ENCODE measurements around the gene CCZ1.
"Not testable (repeated sequence)": the region's sequence is repeated elsewhere in the genome, so short reads cannot be mapped to it uniquely, and the experiment has no call there.

Gene CCZ1

DNA sequence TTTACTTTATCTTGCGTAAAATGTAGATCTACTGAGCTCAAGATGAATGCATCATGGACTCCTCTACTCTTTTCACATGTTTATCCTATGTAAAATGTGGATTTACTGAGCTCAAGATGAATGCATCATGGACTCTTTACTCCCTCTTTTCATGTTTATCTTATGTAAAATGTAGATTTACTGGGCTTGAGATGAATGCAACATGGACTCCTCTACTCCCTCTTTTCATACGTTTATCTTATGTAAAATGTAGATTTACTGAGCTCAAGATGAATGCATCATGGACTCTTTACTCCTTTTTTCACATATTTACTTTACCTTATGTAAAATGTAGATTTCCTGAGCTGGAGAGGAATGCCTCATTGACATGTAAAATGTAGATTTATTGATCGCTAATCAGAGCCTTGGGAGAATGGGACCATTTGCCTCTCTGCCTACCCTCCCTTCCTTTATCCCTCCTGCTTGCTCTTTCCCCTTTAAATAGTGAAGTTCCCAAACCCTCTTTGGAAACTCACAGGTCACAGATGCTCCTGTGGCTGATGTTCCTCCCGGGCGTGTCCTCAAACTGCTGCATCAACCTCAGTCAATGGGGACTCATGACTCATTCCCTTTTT lies 35.7 kb upstream of the CCZ1 start:
- H3K27ac ChIP-seq (ENCODE audit: low read depth, low read length); H3K4me1 ChIP-seq (ENCODE audit: control insufficient read depth, low read length); H3K9me2 ChIP-seq (replicated peaks; ENCODE audit: control insufficient read depth, low read length); H4K20me1 ChIP-seq (ENCODE audit: control insufficient read depth, insufficient read depth, low read depth, low read length); H3F3A ChIP-seq (ENCODE audit: control insufficient read depth, insufficient read depth); H3K4me3 ChIP-seq (ENCODE audit: low read length); H3K36me3 ChIP-seq (ENCODE audit: control insufficient read depth, low read length); H3K4me2 ChIP-seq (ENCODE audit: low read length); H3K79me2 ChIP-seq (ENCODE audit: control insufficient read depth, low read length); H3K27me3 ChIP-seq (ENCODE audit: control insufficient read depth, low read length); H3K9me3 ChIP-seq (ENCODE audit: control insufficient read depth, insufficient read depth, low read length): not testable (repeated sequence)

DNA sequence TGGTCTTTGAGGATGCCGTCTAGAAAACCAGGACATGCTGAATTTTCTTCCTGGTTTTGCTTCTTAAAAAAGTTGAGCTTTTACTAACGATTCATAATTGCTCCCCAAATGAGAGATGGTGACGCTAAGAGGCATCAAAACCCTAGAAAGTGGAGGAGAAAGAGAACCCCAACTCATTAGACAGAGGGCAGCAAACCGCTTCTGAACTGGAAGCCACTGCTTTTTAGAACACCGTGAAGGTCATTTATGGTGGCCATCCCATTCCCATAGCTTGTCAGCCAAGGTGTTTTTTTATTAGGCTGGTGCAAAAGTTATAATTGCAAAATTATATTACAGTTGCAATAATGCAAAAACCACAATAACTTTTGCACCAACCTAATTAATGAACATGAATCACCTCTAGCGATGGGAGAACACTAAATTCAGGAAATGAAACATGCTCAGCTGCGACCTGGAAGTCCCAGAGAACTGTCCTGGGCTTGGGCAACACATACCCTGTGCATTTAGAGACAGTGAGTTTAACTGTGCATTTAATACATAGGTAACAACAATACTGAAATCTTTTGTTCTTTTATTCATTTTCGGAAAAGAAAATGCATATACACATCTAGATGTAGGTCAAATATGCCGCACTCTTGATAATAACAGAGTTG lies 33.1 kb upstream of the CCZ1 start:
- not testable (repeated sequence) for H3F3A ChIP-seq (ENCODE audit: control insufficient read depth, insufficient read depth); H3K9me3 ChIP-seq (ENCODE audit: control insufficient read depth, insufficient read depth, low read length); H4K20me1 ChIP-seq (ENCODE audit: control insufficient read depth, insufficient read depth, low read depth, low read length); H3K27me3 ChIP-seq (ENCODE audit: control insufficient read depth, low read length); H3K9me2 ChIP-seq (replicated peaks; ENCODE audit: control insufficient read depth, low read length); H3K79me2 ChIP-seq (ENCODE audit: control insufficient read depth, low read length); H3K4me1 ChIP-seq (ENCODE audit: control insufficient read depth, low read length); H3K36me3 ChIP-seq (ENCODE audit: control insufficient read depth, low read length); H3K27ac ChIP-seq (ENCODE audit: low read depth, low read length); H3K4me2 ChIP-seq (ENCODE audit: low read length); H3K4me3 ChIP-seq (ENCODE audit: low read length)

DNA sequence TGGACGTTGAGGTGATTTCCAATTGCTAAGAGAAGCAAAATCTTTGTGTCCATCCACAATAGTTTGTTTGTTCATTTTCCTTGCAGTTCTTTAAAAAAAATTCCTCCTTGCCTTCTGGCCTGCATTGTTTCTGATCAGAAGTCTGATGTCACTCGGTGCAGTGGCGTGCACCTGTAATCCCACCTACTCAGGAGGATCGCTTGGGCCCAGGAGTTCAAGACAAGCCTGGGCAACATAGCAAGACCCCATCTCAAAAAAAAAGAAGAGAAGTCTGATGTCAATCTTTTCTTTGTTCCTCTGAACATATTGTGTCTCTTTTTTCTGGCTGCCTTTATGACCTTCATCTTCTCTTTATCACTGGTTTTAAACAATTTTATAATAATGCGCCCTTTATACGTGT lies 31.5 kb upstream of the CCZ1 start:
- no peaks in the 10 kb centered on the region for H3F3A ChIP-seq (ENCODE audit: control insufficient read depth, insufficient read depth)
- H3K27me3 ChIP-seq (ENCODE audit: control insufficient read depth, low read length) = peaks cover 7% of the 10 kb centered on the region; the same call in 1 of the 2 replicates
- no peaks in the 10 kb centered on the region for H3K36me3 ChIP-seq (ENCODE audit: control insufficient read depth, low read length)
- no peaks in the 10 kb centered on the region for H3K4me1 ChIP-seq (ENCODE audit: control insufficient read depth, low read length)
- H4K20me1 ChIP-seq (ENCODE audit: control insufficient read depth, insufficient read depth, low read depth, low read length) = no peaks in the 10 kb centered on the region
- no peaks in the 10 kb centered on the region for H3K9me2 ChIP-seq (replicated peaks; ENCODE audit: control insufficient read depth, low read length)
- TF ChIP-seq, protein P1, sequence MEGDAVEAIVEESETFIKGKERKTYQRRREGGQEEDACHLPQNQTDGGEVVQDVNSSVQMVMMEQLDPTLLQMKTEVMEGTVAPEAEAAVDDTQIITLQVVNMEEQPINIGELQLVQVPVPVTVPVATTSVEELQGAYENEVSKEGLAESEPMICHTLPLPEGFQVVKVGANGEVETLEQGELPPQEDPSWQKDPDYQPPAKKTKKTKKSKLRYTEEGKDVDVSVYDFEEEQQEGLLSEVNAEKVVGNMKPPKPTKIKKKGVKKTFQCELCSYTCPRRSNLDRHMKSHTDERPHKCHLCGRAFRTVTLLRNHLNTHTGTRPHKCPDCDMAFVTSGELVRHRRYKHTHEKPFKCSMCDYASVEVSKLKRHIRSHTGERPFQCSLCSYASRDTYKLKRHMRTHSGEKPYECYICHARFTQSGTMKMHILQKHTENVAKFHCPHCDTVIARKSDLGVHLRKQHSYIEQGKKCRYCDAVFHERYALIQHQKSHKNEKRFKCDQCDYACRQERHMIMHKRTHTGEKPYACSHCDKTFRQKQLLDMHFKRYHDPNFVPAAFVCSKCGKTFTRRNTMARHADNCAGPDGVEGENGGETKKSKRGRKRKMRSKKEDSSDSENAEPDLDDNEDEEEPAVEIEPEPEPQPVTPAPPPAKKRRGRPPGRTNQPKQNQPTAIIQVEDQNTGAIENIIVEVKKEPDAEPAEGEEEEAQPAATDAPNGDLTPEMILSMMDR (IDR thresholded peaks at IDR 0.05; ENCODE audit: low read depth, low read length, poor library complexity, severe bottlenecking) = no peak
- no peak for TF ChIP-seq EZH2phosphoT487 (IDR thresholded peaks at IDR 0.05; ENCODE audit: borderline replicate concordance, low read length)
- no peak overlapping the region for H3K4me3 ChIP-seq (ENCODE audit: low read length)
- H3K27ac ChIP-seq (ENCODE audit: low read depth, low read length) = no peak overlapping the region
- no peaks in the 10 kb centered on the region for H3K9me3 ChIP-seq (ENCODE audit: control insufficient read depth, insufficient read depth, low read length)
- no peak overlapping the region for H3K4me2 ChIP-seq (ENCODE audit: low read length)
- H3K79me2 ChIP-seq (ENCODE audit: control insufficient read depth, low read length) = no peaks in the 10 kb centered on the region

DNA sequence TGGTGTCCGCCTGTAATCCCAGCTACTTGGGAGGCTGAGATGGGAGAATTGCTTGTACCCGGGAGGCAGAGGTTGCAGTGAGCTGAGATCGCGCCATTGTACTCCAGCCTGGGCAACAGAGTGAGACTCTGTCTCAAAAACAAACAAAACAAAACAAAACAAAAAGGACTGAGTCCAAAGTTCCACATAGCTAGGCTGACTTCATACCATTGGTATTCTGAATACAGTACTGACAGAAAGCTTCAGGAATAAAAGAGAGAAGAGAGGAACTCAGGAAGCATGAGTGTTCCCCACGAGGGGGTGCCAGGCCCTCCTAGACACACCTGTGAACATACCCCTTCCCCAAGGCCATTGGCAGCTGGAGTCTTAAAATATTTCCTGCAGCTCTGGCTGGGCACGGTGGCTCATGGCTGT lies 29.6 kb upstream of the CCZ1 start:
- H3F3A ChIP-seq (ENCODE audit: control insufficient read depth, insufficient read depth); H3K27me3 ChIP-seq (ENCODE audit: control insufficient read depth, low read length); H3K4me3 ChIP-seq (ENCODE audit: low read length); H4K20me1 ChIP-seq (ENCODE audit: control insufficient read depth, insufficient read depth, low read depth, low read length); H3K9me2 ChIP-seq (replicated peaks; ENCODE audit: control insufficient read depth, low read length); H3K79me2 ChIP-seq (ENCODE audit: control insufficient read depth, low read length); H3K9me3 ChIP-seq (ENCODE audit: control insufficient read depth, insufficient read depth, low read length); H3K27ac ChIP-seq (ENCODE audit: low read depth, low read length); H3K4me2 ChIP-seq (ENCODE audit: low read length); H3K36me3 ChIP-seq (ENCODE audit: control insufficient read depth, low read length); H3K4me1 ChIP-seq (ENCODE audit: control insufficient read depth, low read length): not testable (repeated sequence)

DNA sequence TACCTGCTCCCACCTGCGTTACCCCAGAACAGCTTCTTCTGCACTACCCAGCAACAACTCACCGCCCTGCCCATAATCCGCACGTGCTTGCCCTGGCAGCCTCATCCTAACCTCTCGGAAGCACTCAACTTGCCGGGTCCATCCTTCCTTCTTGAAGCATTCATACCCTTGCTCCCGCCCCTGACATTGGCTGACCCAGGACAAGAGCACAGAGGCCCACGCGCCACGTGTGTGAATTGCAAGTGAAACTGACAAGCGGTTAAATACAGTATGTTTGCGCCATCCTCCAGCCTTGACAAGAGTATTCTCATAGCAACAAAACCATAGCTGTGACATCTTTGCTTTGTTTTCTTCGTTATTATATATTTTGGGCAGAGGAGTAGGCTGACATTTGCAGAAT lies 28.8 kb upstream of the CCZ1 start:
- Histone ChIP-seq H3K4me2 (ENCODE audit: low read length) (no peak overlapping the region), H3K27ac (ENCODE audit: low read depth, low read length) (no peak overlapping the region), H3K4me3 (ENCODE audit: low read length) (no peak overlapping the region), H3K79me2 (ENCODE audit: control insufficient read depth, low read length) (no peaks in the 10 kb centered on the region), H3F3A (ENCODE audit: control insufficient read depth, insufficient read depth) (no peaks in the 10 kb centered on the region), H3K9me2 (replicated peaks; ENCODE audit: control insufficient read depth, low read length) (no peaks in the 10 kb centered on the region), H4K20me1 (ENCODE audit: control insufficient read depth, insufficient read depth, low read depth, low read length) (no peaks in the 10 kb centered on the region), H3K9me3 (ENCODE audit: control insufficient read depth, insufficient read depth, low read length) (no peaks in the 10 kb centered on the region), H3K4me1 (ENCODE audit: control insufficient read depth, low read length) (no peaks in the 10 kb centered on the region), H3K27me3 (ENCODE audit: control insufficient read depth, low read length) (0 out of 2 replicates have a peak, but pooled peaks cover 5% of the 10 kb centered on the region), H3K36me3 (ENCODE audit: control insufficient read depth, low read length) (no peaks in the 10 kb centered on the region)
- TF ChIP-seq, protein P1 (IDR thresholded peaks at IDR 0.05; ENCODE audit: low read depth, low read length, poor library complexity, severe bottlenecking) = no peak
- TF ChIP-seq EZH2phosphoT487 (IDR thresholded peaks at IDR 0.05; ENCODE audit: borderline replicate concordance, low read length) = no peak
